ENCODE results near the gene RARG.
A peak's percentile ranks its signal among the peaks of the same experiment; 100 is the strongest.

RARG gene

DNA sequence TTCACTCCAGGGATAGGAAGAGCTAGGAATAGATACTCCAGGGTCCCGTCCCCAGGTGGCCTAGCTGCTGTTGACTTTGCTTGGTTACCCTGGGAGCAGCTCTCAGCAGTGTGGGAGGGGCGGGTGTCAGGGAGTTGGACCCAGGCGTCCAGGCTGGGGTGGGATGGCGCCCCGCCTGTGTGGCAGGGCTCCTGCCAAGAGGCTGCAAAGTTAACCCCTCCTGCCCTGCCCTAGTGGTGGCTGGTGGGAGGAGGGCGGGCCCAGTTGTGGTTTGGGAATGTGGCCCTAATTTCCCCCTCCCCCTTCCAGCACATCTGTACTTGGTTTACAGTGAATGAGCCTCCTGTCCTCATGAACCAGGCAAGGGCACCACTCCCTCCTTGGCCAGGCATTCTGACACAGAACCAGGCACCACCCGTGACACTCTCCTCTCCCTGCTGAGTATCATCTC is 1.7 kb upstream of the RARG start:
- ATAC-seq: no peak
- Mint-ChIP-seq H3K4me1 (peaks cover 77% of the 10 kb centered on the region), H3K27me3 (peaks cover 2% of the 10 kb centered on the region), H3K9me3 (no peaks in the 10 kb centered on the region), H3K27ac (peak overlapping the region; percentile 78), H3K36me3 (ENCODE audit: low read depth) (no peaks in the 10 kb centered on the region), H3K4me3 (peak overlapping the region; percentile 43)
- DNase-seq: no peak

DNA sequence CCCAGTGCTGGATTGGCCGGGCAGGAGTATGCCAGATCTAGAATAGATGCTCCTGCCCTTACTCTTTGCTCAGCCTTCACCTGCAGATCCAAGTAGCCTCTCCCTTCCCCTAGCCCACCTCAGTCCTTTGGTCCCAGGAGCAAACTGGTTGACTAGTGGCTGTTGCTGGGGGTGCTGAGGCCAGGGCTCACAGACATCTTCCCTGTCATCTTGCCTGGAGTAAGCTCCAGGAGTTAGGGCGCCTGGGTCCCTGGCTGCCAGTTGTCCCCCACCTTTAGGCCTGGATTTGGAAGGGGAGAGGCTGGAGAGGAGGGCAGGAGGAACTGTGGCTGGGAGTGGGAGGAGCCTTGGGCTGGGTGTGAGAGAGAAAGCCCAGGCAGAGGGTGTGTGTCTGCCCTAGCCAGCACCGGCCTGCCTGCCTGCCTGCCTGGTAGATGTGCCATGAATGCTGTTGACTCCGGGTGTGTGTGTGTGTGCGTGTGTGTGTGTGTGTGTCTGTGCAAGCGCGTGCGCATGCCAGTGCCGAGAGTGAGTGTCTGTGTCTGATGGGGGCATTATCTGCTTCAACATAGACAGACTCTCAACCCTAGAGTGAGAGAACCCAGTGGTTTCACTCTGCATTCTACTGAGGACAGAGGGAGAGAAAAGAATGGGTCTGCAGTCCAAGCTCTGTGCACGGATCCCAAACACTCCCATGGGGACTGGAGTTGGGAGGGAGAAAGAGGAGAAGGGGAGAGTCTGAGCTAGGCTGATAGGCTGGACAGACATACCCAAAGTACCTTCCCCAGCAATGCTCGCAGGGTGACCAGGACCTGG is 845 bp upstream of the RARG start:
- Mint-ChIP-seq H3K4me1 (peaks cover 84% of the 10 kb centered on the region), H3K27ac (peak overlapping the region; percentile 78), H3K27me3 (peaks cover 2% of the 10 kb centered on the region), H3K4me3 (peak overlapping the region; percentile 83), H3K9me3 (no peaks in the 10 kb centered on the region), H3K36me3 (ENCODE audit: low read depth) (no peaks in the 10 kb centered on the region)
- DNase-seq (no peak), ATAC-seq (peak; percentile 37)

DNA sequence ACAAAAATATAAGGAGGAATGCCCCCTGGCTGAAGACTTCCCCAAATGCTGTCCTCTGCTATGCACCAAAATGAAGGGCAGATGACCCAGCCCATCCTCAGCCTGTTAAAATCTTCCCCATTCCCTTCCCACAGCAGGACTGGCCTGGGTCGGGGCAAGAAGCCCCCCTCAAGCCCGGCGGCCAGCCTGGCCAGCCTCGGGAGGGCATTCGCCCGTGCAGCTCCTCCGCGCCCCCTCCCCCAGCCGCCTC is 413 bp downstream of the RARG start:
- Mint-ChIP-seq H3K27me3 (peaks cover 2% of the 10 kb centered on the region), H3K27ac (no peak overlapping the region), H3K9me3 (no peaks in the 10 kb centered on the region), H3K4me3 (peak overlapping the region; percentile 68), H3K4me1 (peaks cover 81% of the 10 kb centered on the region), H3K36me3 (ENCODE audit: low read depth) (peaks cover 4% of the 10 kb centered on the region)
- no peak for ATAC-seq
- no peak for DNase-seq

DNA sequence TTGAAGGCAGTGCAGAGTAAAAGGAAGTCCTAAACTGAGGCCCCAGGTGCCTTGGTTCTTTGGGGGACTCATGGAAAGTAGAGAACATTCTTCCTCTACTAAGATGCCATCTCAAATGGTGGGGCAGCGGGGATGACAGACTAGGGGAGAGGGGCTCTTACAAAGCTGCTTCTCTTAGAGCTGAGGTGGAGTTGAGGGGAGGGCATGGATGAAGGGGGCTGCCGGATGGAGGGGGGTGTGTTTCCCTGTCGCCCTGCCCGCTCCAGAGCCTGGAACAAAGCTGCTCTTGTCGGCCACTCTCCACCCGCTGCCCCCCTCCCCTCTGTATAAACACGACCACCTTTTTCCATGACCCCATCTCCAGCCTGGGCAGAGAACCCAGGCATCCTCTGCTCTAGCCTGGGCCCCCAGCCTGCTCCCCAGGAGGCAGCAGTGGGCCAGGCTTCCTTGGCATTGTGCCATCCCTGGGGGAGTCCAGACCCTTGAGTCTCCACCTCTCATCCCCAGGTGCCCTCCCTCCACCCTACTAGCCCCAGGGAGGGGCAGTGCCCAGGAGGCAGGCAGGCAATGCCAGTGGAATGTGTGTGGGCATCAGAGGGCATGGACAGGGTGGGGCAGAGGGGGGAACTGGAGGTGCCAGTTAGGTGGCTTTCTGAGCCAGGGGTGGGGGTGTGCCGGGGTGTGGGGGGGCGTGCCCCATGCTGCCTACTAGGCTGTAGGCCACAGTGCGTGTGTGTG is 1.7 kb downstream of the RARG start:
- Mint-ChIP-seq H3K9me3 (no peaks in the 10 kb centered on the region), H3K27ac (peak overlapping the region; percentile 1), H3K4me3 (no peak overlapping the region), H3K4me1 (peaks cover 75% of the 10 kb centered on the region), H3K27me3 (peaks cover 2% of the 10 kb centered on the region), H3K36me3 (ENCODE audit: low read depth) (peaks cover 4% of the 10 kb centered on the region)
- DNase-seq (no peak), ATAC-seq (no peak)

DNA sequence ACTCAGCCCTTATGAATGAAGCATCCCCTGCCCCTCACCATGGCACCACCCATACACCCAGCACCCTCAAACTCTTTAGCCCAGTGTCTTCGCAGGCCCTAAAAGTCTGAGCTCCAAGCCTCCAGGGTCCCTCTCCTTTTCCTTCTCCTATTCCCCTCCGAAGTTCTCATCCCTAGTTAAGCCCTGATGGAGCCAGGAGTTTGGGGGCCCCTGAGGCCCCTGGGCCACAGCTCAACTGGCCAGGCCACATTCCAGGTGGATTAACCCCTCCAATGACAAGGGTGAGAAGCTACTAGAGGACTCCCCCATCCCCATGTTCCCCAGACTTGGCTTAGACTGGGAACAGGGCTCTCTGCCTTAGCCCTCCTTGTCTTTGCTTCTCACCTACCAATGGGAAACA is 2.6 kb downstream of the RARG start:
- ATAC-seq (no peak), DNase-seq (no peak)
- Mint-ChIP-seq H3K36me3 (ENCODE audit: low read depth) (peaks cover 4% of the 10 kb centered on the region), H3K27me3 (peaks cover 2% of the 10 kb centered on the region), H3K4me1 (peaks cover 75% of the 10 kb centered on the region), H3K9me3 (no peaks in the 10 kb centered on the region), H3K4me3 (no peak overlapping the region), H3K27ac (peak overlapping the region; percentile 0)

DNA sequence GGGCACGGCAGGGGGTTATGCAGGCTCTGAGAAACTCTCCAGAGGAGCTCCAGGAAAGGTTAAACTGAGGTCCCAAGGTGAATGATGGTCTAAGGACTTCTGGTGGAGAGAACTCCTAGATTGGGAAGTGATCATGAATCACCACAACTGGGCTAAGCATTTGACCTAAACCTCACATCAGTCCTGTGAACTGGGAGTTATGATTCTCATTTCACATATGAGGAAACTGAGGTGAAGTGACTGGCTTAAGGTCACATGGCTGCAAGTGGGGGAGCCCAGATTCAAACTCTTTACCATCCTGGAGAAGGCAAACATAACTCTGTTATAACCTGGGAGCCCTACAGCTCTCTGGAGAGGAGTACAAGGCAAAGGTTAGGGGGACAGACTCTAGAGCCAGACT is 4.2 kb downstream of the RARG start:
- peaks cover 4% of the 10 kb centered on the region for H3K36me3 Mint-ChIP-seq (ENCODE audit: low read depth)
- ATAC-seq (no peak), DNase-seq (no peak)
- no peaks in the 10 kb centered on the region for H3K27me3 Mint-ChIP-seq
- H3K9me3 Mint-ChIP-seq: no peaks in the 10 kb centered on the region
- peaks cover 75% of the 10 kb centered on the region for H3K4me1 Mint-ChIP-seq
- peak overlapping the region; percentile 28 for H3K27ac Mint-ChIP-seq
- H3K4me3 Mint-ChIP-seq: no peak overlapping the region

DNA sequence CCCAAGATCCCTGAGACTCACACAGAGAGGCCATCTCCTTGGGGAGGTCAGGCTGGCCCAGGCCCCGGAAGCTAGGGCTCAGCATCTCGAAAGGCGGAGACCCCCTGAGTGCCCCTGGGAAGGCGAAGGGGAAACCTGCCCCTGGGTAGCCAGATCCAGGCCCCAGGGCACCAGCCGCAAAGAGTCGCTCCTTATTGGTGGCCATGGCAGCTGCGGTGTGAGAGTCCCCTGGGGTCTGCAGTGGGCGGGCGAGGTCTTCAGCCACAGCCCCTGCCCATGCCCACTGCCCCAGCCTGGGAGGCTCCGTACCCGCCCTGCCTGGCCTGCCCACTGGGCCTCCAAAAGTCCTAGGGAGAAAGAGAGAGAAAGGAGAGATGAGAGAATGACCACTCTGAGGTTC is 4.7 kb downstream of the RARG start:
- Mint-ChIP-seq H3K27ac (no peak overlapping the region), H3K4me3 (no peak overlapping the region), H3K4me1 (peaks cover 75% of the 10 kb centered on the region), H3K36me3 (ENCODE audit: low read depth) (peaks cover 4% of the 10 kb centered on the region), H3K9me3 (no peaks in the 10 kb centered on the region), H3K27me3 (no peaks in the 10 kb centered on the region)
- no peak for ATAC-seq
- DNase-seq: no peak

DNA sequence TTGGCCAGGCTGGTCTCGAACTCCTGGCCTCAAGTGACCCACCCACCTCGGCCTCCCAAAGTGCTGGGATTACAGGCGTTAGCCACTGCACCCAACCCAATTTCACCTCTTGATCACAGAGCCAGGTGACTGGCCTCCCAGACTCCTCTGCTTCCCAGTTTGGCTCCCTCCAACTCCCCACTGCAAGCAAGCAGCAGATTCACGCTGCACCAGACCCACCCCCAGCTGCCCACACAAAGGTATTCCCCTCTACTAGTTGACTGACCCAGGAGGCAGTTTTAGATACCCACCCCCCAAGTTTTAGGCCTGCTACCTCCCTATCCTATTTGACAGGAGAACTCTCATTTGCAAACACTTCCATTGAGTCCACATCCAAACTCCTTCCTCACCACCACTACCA is 5.2 kb downstream of the RARG start:
- Mint-ChIP-seq H3K27ac (no peak overlapping the region), H3K4me1 (peaks cover 79% of the 10 kb centered on the region), H3K27me3 (no peaks in the 10 kb centered on the region), H3K9me3 (no peaks in the 10 kb centered on the region), H3K4me3 (no peak overlapping the region), H3K36me3 (ENCODE audit: low read depth) (peaks cover 4% of the 10 kb centered on the region)
- ATAC-seq: no peak
- DNase-seq: no peak

DNA sequence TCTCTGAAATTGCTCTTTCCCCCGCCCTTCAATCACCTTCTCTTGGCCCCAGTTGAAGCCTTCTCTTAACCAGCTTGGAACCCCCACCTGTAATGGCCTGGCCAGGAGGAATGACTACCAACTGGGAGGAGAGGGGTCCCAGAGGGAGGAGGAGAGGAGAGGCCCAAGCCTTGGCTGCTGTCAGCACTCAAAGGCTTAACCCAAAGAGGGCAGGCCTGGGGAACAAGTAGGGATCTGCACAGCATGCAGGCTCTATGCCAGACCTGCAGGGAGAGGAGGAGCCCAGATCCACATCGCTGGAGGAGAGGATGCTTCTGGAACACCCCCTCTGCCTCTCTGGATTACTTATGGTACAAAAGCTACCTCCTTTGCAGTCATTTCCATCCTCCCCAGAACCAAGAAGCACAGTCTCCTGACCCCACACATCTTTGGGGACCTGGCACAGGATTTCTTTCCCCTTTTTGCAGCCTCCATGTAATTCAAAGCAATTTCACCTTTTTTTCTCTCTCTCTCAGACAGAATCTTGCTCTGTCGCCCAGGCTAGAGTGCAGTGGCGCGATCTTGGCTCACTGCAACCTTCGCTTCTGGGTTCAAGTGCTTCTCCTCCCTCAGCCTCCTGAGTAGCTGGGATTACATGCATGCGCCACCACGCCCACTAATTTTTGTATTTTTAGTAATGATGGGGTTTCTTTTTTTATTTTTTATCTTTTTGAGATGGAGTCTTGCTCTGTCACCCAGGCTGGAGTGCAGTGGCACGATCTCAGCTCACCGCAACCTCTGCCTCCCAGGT is 6.2 kb downstream of the RARG start:
- Mint-ChIP-seq H3K4me3 (no peak overlapping the region), H3K27ac (peak overlapping the region; percentile 39), H3K4me1 (peaks cover 74% of the 10 kb centered on the region)

DNA sequence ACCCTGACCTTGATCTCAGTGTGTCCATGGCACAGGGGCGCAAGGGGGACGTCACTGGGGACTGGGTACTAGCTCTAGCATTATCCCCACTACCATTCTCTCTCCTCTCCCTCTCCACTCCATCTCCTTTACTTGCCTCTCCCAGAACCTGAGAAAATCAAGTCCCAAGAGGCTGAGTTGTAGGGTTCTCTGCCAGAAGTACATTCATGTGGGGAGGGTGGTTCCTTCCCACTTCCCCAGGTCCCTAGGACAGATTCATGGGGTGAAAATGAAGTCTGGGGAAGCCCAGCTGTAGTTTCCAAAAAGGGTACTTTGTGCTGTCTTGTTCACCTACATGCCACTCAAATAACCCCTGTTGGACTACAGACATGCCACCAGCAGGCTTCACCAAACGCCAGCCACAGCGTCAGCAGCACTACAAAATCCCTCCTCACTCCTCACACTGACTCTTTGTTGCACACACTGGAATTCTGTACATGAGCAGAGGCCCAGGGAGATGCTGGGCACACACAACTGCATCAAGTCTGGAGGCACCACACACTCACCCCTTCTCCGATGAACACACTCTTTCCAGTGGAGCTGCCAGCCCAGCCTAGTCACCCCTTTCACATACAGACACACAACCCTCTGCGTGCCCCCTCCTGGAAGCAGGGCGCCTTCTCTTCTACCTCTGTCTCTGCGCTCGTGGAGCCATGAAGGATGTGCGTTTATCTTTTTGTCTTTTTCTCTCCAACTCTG is 6.9 kb downstream of the RARG start:
- Mint-ChIP-seq H3K4me3 (no peak overlapping the region), H3K27ac (peak overlapping the region; percentile 39), H3K9me3 (no peaks in the 10 kb centered on the region), H3K27me3 (no peaks in the 10 kb centered on the region), H3K4me1 (peaks cover 74% of the 10 kb centered on the region), H3K36me3 (ENCODE audit: low read depth) (peaks cover 4% of the 10 kb centered on the region)
- ATAC-seq: no peak
- DNase-seq: no peak

More for the DNA sequence above, 6.2 kb downstream of the RARG start:
- Mint-ChIP-seq H3K9me3 (no peaks in the 10 kb centered on the region), H3K27me3 (no peaks in the 10 kb centered on the region), H3K36me3 (ENCODE audit: low read depth) (peaks cover 4% of the 10 kb centered on the region)
- ATAC-seq: no peak
- DNase-seq: no peak

DNA sequence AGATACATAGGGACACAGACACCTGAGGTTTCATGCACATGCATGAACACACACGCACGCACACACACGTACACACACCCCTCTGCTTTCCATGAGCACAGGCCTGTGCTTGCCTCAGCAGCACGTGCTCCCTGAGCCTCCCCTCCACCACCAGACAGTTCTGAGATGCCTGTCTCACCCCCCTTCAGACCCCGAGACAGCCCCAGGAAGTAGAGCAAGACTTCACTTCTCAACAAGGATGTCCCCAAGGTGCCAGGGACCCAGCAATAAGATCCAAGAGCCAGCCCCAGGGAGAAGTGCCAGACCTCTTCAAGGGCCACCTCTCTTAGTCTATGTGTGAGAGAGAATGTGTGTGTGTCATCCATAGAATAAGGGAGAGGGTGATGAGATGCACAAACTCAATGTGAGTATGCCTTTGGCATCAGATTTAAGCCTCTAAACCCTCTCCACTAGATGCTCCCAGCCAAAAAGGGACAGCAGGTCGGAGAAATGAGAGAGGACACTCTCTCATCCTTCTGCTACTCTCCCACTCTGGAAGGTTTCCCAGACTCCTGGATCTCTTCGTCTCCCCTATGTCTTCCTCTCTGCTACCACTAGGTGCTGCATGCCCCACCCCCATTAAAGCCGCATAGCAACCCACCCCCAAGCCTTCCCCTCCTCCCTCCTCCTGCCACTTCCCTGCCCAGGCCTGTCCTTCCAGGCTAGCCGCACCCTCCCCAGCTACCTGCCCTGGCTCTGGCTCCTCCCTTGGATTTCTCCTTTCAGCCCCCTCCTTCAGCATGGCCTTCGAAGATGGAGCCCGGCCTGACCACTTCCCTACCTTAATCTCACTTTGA is 7.7 kb downstream of the RARG start:
- Mint-ChIP-seq H3K4me3 (peak overlapping the region; percentile 33), H3K9me3 (no peaks in the 10 kb centered on the region), H3K27ac (peak overlapping the region; percentile 39), H3K36me3 (ENCODE audit: low read depth) (peaks cover 4% of the 10 kb centered on the region), H3K4me1 (peaks cover 70% of the 10 kb centered on the region), H3K27me3 (no peaks in the 10 kb centered on the region)
- DNase-seq (no peak), ATAC-seq (no peak)

DNA sequence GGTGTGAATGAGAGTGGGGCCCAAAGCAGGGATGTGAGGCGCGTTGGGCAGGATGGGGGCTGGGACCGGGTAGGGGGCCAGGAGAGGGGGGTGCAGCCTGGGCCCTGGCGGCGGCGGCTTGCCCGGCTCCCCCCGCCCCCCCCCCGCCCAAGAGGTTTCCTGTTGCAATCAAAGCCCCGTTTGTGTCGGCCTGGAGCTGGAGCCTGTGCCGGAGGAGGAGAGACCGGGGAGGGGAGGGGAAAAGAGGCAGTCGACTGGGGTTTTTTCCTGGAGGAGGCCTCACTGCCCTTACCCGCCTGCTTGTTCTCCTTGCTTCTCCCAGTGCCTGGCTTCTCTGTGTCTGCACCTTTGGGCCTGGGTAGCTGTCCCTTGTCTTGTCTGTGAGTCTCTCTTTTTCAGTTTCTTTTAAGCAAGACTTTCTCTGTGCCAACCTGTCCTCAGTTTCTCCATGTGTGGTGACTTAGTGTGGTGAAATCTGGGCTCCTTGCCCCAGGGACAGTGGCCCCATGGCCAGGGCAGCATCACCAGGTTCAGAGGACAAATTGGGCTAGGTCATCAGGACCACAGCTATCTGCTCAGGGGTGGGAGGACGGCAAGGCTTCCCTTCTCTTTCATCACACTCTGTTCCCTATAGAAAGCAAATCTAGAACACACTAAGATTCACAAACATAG is 8.5 kb downstream of the RARG start:
- ATAC-seq (no peak), DNase-seq (no peak)
- no peaks in the 10 kb centered on the region for H3K9me3 Mint-ChIP-seq
- H3K36me3 Mint-ChIP-seq (ENCODE audit: low read depth): peaks cover 4% of the 10 kb centered on the region
- no peaks in the 10 kb centered on the region for H3K27me3 Mint-ChIP-seq
- peak overlapping the region; percentile 54 for H3K4me3 Mint-ChIP-seq
- peaks cover 71% of the 10 kb centered on the region for H3K4me1 Mint-ChIP-seq
- peak overlapping the region; percentile 84 for H3K27ac Mint-ChIP-seq

DNA sequence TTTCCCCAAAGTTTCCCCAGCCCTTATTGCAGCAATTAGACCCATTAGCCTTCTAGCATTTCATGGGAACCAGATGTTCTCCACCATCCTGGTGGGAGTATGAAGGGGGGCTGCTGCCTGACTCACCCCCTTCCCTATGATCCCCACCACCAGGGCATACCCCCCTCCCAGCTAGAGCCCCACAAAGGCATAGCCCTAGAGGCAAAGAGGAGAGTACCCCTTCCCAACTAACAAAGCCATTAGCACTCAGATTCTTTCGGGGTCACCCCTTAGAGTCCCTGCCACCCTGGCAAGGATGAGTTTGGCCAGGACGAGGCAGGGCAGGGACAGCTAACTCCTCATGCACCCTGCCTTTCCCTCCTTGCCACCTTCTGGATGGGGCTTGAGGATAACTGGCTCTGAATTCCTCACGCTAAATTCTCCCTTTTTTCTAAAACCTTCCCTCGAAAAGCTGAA is 9.2 kb downstream of the RARG start:
- peak overlapping the region; percentile 54 for H3K4me3 Mint-ChIP-seq
- DNase-seq (no peak), ATAC-seq (no peak)
- H3K27me3 Mint-ChIP-seq: no peaks in the 10 kb centered on the region
- peak overlapping the region; percentile 84 for H3K27ac Mint-ChIP-seq
- H3K9me3 Mint-ChIP-seq: no peaks in the 10 kb centered on the region
- peaks cover 6% of the 10 kb centered on the region for H3K36me3 Mint-ChIP-seq (ENCODE audit: low read depth)
- peaks cover 72% of the 10 kb centered on the region for H3K4me1 Mint-ChIP-seq
